Smooth muscle cell (in vitro differentiated cells): ENCODE results near the gene SLMAP. TPM values are rescaled to one million over a fixed set of nuclear protein-coding genes. Genes with fewer than 3 reads are reported as not detected.

ENCODE experiments used
- DNase-seq: peaks from one replicate; lab custom pipeline; 2025; ENCODE audit not compliant: unreplicated experiment; lab: John Stamatoyannopoulos, UW
- H2AFZ ChIP-seq: fragments of 200-600 bp; sonication (generic); 2 replicates; pipeline ENCODE4 v1.6.0; 2016; ENCODE audit warnings: antibody characterized with exemption, low read depth, mild to moderate bottlenecking
- H3F3A ChIP-seq: fragments of 200-600 bp; sonication (generic); 2 replicates; pipeline ENCODE4 v1.6.0; 2017; ENCODE audit warnings: antibody characterized with exemption, low read depth
- H3K27ac ChIP-seq: fragments of 200-600 bp; sonication (generic); 2 replicates; pipeline ENCODE4 v1.5.1; 2016; ENCODE audit warnings: low read depth, mild to moderate bottlenecking
- H3K27me3 ChIP-seq: fragments of 200-600 bp; sonication (generic); 2 replicates; pipeline ENCODE4 v1.6.1; 2016; ENCODE audit warnings: low read depth, mild to moderate bottlenecking
- H3K36me3 ChIP-seq: fragments of 200-600 bp; sonication (generic); 2 replicates; pipeline ENCODE4 v1.5.1; 2016; ENCODE audit warnings: low read depth
- H3K4me1 ChIP-seq: fragments of 200-600 bp; sonication (generic); 2 replicates; pipeline ENCODE4 v1.5.1; 2016; ENCODE audit warnings: low read depth
- H3K4me2 ChIP-seq: fragments of 200-600 bp; sonication (generic); 2 replicates; pipeline ENCODE4 v1.6.0; 2016; ENCODE audit warnings: mild to moderate bottlenecking
- H3K4me3 ChIP-seq: fragments of 200-600 bp; sonication (generic); 2 replicates; pipeline ENCODE4 v1.5.1; 2016; ENCODE audit warnings: mild to moderate bottlenecking
- H3K79me2 ChIP-seq: fragments of 200-600 bp; sonication (generic); 2 replicates; pipeline ENCODE4 v1.6.0; 2016; ENCODE audit warnings: low read depth, mild to moderate bottlenecking
- H3K9ac ChIP-seq: fragments of 200-600 bp; sonication (generic); 2 replicates; pipeline ENCODE4 v1.6.0; 2016; ENCODE audit warnings: low read depth
- H3K9me3 ChIP-seq: fragments of 200-600 bp; sonication (generic); replicated peaks from 2 replicates; pipeline ENCODE4 v1.5.1; 2016; ENCODE audit warnings: low read depth
- H4K20me1 ChIP-seq: fragments of 200-600 bp; sonication (generic); 2 replicates; pipeline ENCODE4 v1.6.0; 2016; ENCODE audit warnings: low read depth
- CTCF ChIP-seq: fragments of 200-600 bp; sonication (generic); IDR thresholded peaks from 2 replicates; pipeline ENCODE4 v1.5.1; 2017; ENCODE audit warnings: borderline replicate concordance, mild to moderate bottlenecking, antibody characterized with exemption; ENCODE audit not compliant: insufficient read depth, poor library complexity, severe bottlenecking
- WGBS: methylation state at CpG from one replicate; pipeline ENCODE4 v1.1.7; 2016; ENCODE audit warnings: low lambda C conversion rate; 5-methylcytosine and 5-hydroxymethylcytosine counted together
- polyA plus RNA-seq: library from polyadenylated mRNA; unstranded; fragments of >200 nt; fragmentation: Nextera tagmentation; extraction: Ambion mirVana; gene quantifications from 2 replicates; pipeline ENCODE4 v1.2.1, GENCODE V29; 2016
- total RNA-seq: library from RNA; depleted of rRNA; stranded (reverse); fragments of >200 nt; gene quantifications from 2 replicates; pipeline ENCODE4 v1.2.3, GENCODE V29; 2014

The SLMAP gene
- total and polyA plus RNA-seq, 2 experiments from 2014 or later: 19.9 to 42.8 TPM

GRCh38 chr3:57848177-57848738, 92.1 kb downstream of the SLMAP start:
- H3K4me1 ChIP-seq: no peaks in the 10 kb centered on the region
- peaks cover 3% of the 10 kb centered on the region for H3K79me2 ChIP-seq

GRCh38 chr3:57851304-57851703, 95.2 kb downstream of the SLMAP start:
- no peaks in the 10 kb centered on the region for H3K36me3 ChIP-seq
- no peaks in the 10 kb centered on the region for H3K27me3 ChIP-seq
- no peak overlapping the region for H3K9ac ChIP-seq
- WGBS: 97% methylated on average over 6 of the region's 6 CpGs
- no peak for TF ChIP-seq CTCF
- no peak overlapping the region for H3K27ac ChIP-seq
- no peak for DNase-seq
- no peaks in the 10 kb centered on the region for H3F3A ChIP-seq
- H3K9me3 ChIP-seq: no peaks in the 10 kb centered on the region
- H3K4me1 ChIP-seq: no peaks in the 10 kb centered on the region
- peaks cover 3% of the 10 kb centered on the region for H3K79me2 ChIP-seq
- H2AFZ ChIP-seq: no peak overlapping the region
- H3K4me3 ChIP-seq: no peak overlapping the region
- H3K4me2 ChIP-seq: no peak overlapping the region
- H4K20me1 ChIP-seq: peaks cover 11% of the 10 kb centered on the region

More at GRCh38 chr3:57848177-57848738, 92.1 kb downstream of the SLMAP start:
- no peak for DNase-seq
- H4K20me1 ChIP-seq: peaks cover 12% of the 10 kb centered on the region
- H2AFZ ChIP-seq: no peak overlapping the region
- no peak overlapping the region for H3K4me2 ChIP-seq
- 80% methylated on average over 3 of the region's 3 CpGs for WGBS
- no peaks in the 10 kb centered on the region for H3K36me3 ChIP-seq
- no peak for TF ChIP-seq CTCF
- H3K9me3 ChIP-seq: no peaks in the 10 kb centered on the region
- H3K9ac ChIP-seq: no peak overlapping the region
- H3K27ac ChIP-seq: no peak overlapping the region
- no peaks in the 10 kb centered on the region for H3F3A ChIP-seq
- no peak overlapping the region for H3K4me3 ChIP-seq
- H3K27me3 ChIP-seq: no peaks in the 10 kb centered on the region

- Histone ChIP-seq H3F3A (no peaks in the 10 kb centered on the region), H3K4me2 (no peak overlapping the region), H3K4me1 (no peaks in the 10 kb centered on the region), H3K27me3 (no peaks in the 10 kb centered on the region), H4K20me1 (peaks cover 4% of the 10 kb centered on the region), H3K9me3 (no peaks in the 10 kb centered on the region), H3K4me3 (no peak overlapping the region), H2AFZ (no peak overlapping the region), H3K79me2 (no peaks in the 10 kb centered on the region), H3K36me3 (peaks cover 5% of the 10 kb centered on the region), H3K9ac (no peak overlapping the region), H3K27ac (no peak overlapping the region)
- peak; percentile 33 for TF ChIP-seq CTCF
- DNase-seq: no peak
- WGBS: 100% methylated on average over 1 of the region's 1 CpG
These were observed 96.8 kb downstream of the SLMAP start for GRCh38 chr3:57852896-57853295.

GRCh38 chr3:57855281-57855680, 99.2 kb downstream of the SLMAP start:
- peak overlapping the region; percentile 43 for H3K9ac ChIP-seq
- 100% methylated on average over 1 of the region's 1 CpG for WGBS
- no peak for TF ChIP-seq CTCF
- H3K27me3 ChIP-seq: no peaks in the 10 kb centered on the region
- H2AFZ ChIP-seq: no peak overlapping the region
- peak overlapping the region; percentile 22 for H3K4me2 ChIP-seq
- DNase-seq: no peak
- no peaks in the 10 kb centered on the region for H3F3A ChIP-seq
- H3K4me1 ChIP-seq: no peaks in the 10 kb centered on the region
- H3K4me3 ChIP-seq: no peak overlapping the region
- peak overlapping the region; percentile 66 for H3K27ac ChIP-seq
- peaks cover 11% of the 10 kb centered on the region for H3K36me3 ChIP-seq
- no peaks in the 10 kb centered on the region for H3K79me2 ChIP-seq
- H4K20me1 ChIP-seq: peaks cover 4% of the 10 kb centered on the region
- H3K9me3 ChIP-seq: no peaks in the 10 kb centered on the region
